ENCODE data around the gene CNPY1.

CNPY1 gene

GRCh38 chr7:155494551-155494950, 51.8 kb downstream of the CNPY1 start:
- Mint-ChIP-seq H3K36me3 (ENCODE audit: low read depth) (no peaks in the 10 kb centered on the region), H3K4me3 (no peak overlapping the region), H3K27ac (no peak overlapping the region), H3K9me3 (no peaks in the 10 kb centered on the region), H3K27me3 (ENCODE audit: low read depth, poor library complexity) (peaks cover 93% of the 10 kb centered on the region), H3K4me1 (peaks cover 31% of the 10 kb centered on the region)
- TF ChIP-seq CTCF (IDR thresholded peaks at IDR 0.05) = no peak
- no peak for DNase-seq

- Mint-ChIP-seq H3K4me3 (no peak overlapping the region), H3K27me3 (ENCODE audit: low read depth, poor library complexity) (peaks cover 93% of the 10 kb centered on the region), H3K9me3 (no peaks in the 10 kb centered on the region), H3K36me3 (ENCODE audit: low read depth) (no peaks in the 10 kb centered on the region), H3K27ac (no peak overlapping the region), H3K4me1 (peaks cover 34% of the 10 kb centered on the region)
- no peak for TF ChIP-seq CTCF (IDR thresholded peaks at IDR 0.05)
- no peak for DNase-seq
These were observed 52.4 kb downstream of the CNPY1 start for GRCh38 chr7:155493744-155494538.

- Mint-ChIP-seq H3K4me1 (peaks cover 45% of the 10 kb centered on the region), H3K36me3 (ENCODE audit: low read depth) (no peaks in the 10 kb centered on the region), H3K9me3 (no peaks in the 10 kb centered on the region), H3K27me3 (ENCODE audit: low read depth, poor library complexity) (peaks cover 83% of the 10 kb centered on the region), H3K4me3 (peak overlapping the region; percentile 53), H3K27ac (no peak overlapping the region)
- TF ChIP-seq CTCF (IDR thresholded peaks at IDR 0.05) = no peak
- DNase-seq = no peak
These were observed 54.5 kb downstream of the CNPY1 start for GRCh38 chr7:155491812-155492211.

- Mint-ChIP-seq H3K4me1 (peaks cover 45% of the 10 kb centered on the region), H3K9me3 (no peaks in the 10 kb centered on the region), H3K4me3 (peak overlapping the region; percentile 75), H3K36me3 (ENCODE audit: low read depth) (no peaks in the 10 kb centered on the region), H3K27me3 (ENCODE audit: low read depth, poor library complexity) (peaks cover 75% of the 10 kb centered on the region), H3K27ac (no peak overlapping the region)
- peak; percentile 69 for DNase-seq
- TF ChIP-seq CTCF (IDR thresholded peaks at IDR 0.05) = no peak
These were observed 55.4 kb downstream of the CNPY1 start for GRCh38 chr7:155490697-155491628.

- Mint-ChIP-seq H3K27me3 (ENCODE audit: low read depth, poor library complexity) (peaks cover 74% of the 10 kb centered on the region), H3K9me3 (no peaks in the 10 kb centered on the region), H3K4me3 (peak overlapping the region; percentile 74), H3K4me1 (peaks cover 45% of the 10 kb centered on the region), H3K36me3 (ENCODE audit: low read depth) (no peaks in the 10 kb centered on the region), H3K27ac (no peak overlapping the region)
- TF ChIP-seq CTCF (IDR thresholded peaks at IDR 0.05) = no peak
- peak; percentile 52 for DNase-seq
These were observed 56.3 kb downstream of the CNPY1 start for GRCh38 chr7:155489862-155490696.
